Mesodermal cell (in vitro differentiated cells): Measurements from ENCODE around the gene TEAD2. TPM values are rescaled to one million over a fixed set of nuclear protein-coding genes. Genes with fewer than 3 reads are reported as not detected.
A peak's percentile ranks its signal among the peaks of the same experiment; 100 is the strongest.

Experiments
- H3K27ac ChIP-seq: 2 replicates; pipeline ENCODE4 v1.7.0; 2013; ENCODE audit warnings: mild to moderate bottlenecking, low read depth, low read length, moderate library complexity; ENCODE audit not compliant: severe bottlenecking
- H3K36me3 ChIP-seq: 2 replicates; pipeline ENCODE4 v1.7.1; 2013; ENCODE audit warnings: mild to moderate bottlenecking, low read length, moderate library complexity; ENCODE audit not compliant: control insufficient read depth, insufficient read depth
- H3K4me1 ChIP-seq: one replicate; pipeline ENCODE4 v1.7.1; 2013; ENCODE audit warnings: mild to moderate bottlenecking, low read length; ENCODE audit not compliant: insufficient read depth, control insufficient read depth, poor library complexity, severe bottlenecking
- H3K4me3 ChIP-seq: 2 replicates; pipeline ENCODE4 v1.7.0; 2013; ENCODE audit warnings: low read length, control low read depth, mild to moderate bottlenecking; ENCODE audit not compliant: insufficient read depth, poor library complexity, severe bottlenecking; ENCODE audit errors: extremely low read depth
- H3K9me3 ChIP-seq: 2 replicates; pipeline ENCODE4 v1.7.1; 2013; ENCODE audit warnings: mild to moderate bottlenecking, low read length, moderate library complexity; ENCODE audit not compliant: control insufficient read depth
- WGBS, 2 experiments: methylation state at CpG; one replicate each; pipeline ENCODE4 v1.1.5; 2013; ENCODE audit warnings: missing lambda C conversion rate in 2 of 2; ENCODE audit not compliant: insufficient coverage in 2 of 2; 5-methylcytosine and 5-hydroxymethylcytosine counted together
- polyA plus RNA-seq, 2 experiments: library from polyadenylated mRNA; stranded (reverse); fragments of 50-300 nt; gene quantifications; one replicate each; pipeline ENCODE4 v1.2.3, GENCODE V29; 2013

TEAD2 gene
- 107 TPM for polyA plus RNA-seq (2013, experiment 1 of 2)
- 98.6 TPM for polyA plus RNA-seq (2013, experiment 2 of 2)

- H3K36me3 ChIP-seq: peaks cover 33% of the 10 kb centered on the region
Measured at GRCh38 chr19:49362048-49362928, at the start of gene TEAD2. Gene TEAD2, minus strand, starts transcription at chr19:49362416. Its CDS starts 2,341 bp downstream, at chr19:49360075.

DNA sequence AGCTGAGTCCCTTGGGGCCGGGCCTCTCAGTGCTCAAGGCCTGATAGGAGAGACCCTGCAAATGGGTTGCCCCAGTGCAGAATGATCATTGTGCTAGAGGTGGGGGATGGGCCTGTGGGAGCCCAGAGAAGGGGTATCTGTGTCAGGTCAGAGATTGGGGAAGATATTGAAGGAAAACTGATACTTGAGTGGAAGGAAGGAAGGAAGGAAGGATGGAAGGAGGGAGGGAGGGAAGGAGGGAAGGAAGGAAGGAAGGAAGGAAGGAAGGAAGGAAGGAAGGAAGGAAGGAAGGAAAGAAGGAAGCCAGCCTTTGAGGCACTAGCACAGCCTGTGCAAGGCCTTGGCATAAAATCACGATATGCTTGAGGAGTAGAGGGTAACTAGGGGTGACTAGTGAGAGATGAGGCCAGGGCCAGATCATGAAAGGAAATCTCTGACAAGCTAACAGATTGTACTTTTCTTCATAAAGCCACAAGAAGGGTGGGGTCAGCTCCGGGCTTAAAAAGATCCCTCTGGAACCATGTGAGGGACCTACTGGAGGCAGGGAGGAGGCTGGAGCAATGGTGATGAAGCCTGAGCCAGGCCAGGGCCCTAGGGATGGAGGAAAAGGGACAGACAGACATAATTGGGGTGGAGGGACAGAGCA lies 49.6 kb upstream of the TEAD2 start:
- Histone ChIP-seq H3K27ac (no peak overlapping the region), H3K4me1 (peaks cover 10% of the 10 kb centered on the region)
- 73 to 89% methylated on average over 2 to 3 of the region's 3 CpGs for WGBS, 2 experiments

More at GRCh38 chr19:49362048-49362928, at the start of gene TEAD2:
- Histone ChIP-seq H3K9me3 (no peaks in the 10 kb centered on the region), H3K4me3 (peak within 1 kb of the TSS; percentile 91), H3K4me1 (peaks cover 12% of the 10 kb centered on the region), H3K27ac (peak within 1 kb of the TSS; percentile 97)
- WGBS, 2 experiments: 0 to 1% methylated on average over 22 to 41 of the region's 52 CpGs

DNA sequence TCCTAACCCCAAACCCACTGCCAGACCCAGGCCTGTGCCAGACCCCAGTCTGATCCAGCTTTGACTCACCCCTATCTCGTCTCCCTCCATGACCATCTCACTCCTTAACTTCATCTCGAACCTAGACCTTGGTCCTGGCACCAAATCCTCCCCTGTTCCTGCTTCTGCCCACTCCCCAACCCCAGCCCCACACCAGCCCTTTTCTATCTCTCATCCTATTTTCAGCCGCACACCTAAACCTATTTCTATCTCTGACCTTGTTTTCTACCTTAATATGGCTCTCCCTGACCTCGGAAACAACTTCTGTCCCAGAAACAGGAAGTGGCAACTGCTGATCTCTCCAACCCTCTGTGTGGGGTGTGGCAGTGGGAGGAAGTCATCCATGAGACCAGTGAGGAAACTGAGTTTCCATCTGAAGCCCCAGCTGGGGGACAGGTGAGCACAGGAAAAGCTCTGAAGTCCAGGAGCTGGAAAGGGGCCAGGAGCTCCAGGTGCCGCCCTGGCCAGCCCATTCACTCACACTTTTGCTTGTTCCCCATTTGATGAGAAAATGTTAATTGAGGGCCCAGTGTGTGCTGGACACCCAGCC lies 47.3 kb upstream of the TEAD2 start:
- H3K27ac ChIP-seq: no peak overlapping the region
- no peaks in the 10 kb centered on the region for H3K9me3 ChIP-seq
- H3K36me3 ChIP-seq: no peaks in the 10 kb centered on the region
- WGBS, 2 experiments: 83 to 96% methylated on average over 3 to 5 of the region's 5 CpGs
- H3K4me3 ChIP-seq: no peak overlapping the region
- H3K4me1 ChIP-seq: peaks cover 10% of the 10 kb centered on the region

More for the DNA sequence above, 49.6 kb upstream of the TEAD2 start:
- no peaks in the 10 kb centered on the region for H3K36me3 ChIP-seq
- H3K4me3 ChIP-seq: no peak overlapping the region
- H3K9me3 ChIP-seq: no peaks in the 10 kb centered on the region

DNA sequence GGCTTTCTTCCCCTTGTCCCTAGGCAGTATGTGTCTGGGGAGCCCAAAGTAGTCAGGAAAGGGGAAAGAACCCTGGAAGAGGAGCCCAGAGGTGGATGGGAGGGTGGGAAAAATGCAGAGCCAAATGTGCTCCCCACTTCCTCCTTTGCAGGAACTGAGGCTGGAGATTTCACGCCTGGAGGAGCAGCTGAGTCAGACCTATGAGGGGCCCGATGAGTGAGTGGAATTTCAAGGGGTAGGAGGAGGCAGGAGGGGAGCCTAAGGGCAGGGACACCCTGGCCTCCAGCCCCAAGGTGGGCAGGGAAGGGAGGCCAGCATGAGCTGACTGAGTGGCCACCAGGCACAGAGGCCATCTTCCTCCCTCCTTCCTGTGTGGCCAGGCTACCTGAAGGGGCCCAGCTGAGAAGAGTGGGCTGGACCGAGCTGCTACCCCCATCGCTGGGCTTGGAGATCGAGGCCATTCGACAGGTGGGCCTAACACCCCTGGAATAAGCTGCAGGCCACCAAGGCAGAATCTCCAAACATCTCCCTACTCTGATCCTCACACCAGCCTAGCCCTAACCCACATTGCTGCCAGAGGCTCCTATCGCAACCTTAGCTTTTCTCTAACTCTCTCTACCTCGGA lies 46.7 kb upstream of the TEAD2 start:
- peaks cover 10% of the 10 kb centered on the region for H3K4me1 ChIP-seq
- no peaks in the 10 kb centered on the region for H3K9me3 ChIP-seq
- WGBS, 2 experiments: 90 to 93% methylated on average over 8 of the region's 8 CpGs
- H3K36me3 ChIP-seq: no peaks in the 10 kb centered on the region
- H3K27ac ChIP-seq: no peak overlapping the region
- H3K4me3 ChIP-seq: no peak overlapping the region

GRCh38 chr19:49407482-49408015 lies 45.3 kb upstream of the TEAD2 start:
- H3K4me3 ChIP-seq: no peak overlapping the region
- WGBS, 2 experiments: 95% methylated on average over 13 to 15 of the region's 16 CpGs
- no peaks in the 10 kb centered on the region for H3K36me3 ChIP-seq
- peaks cover 8% of the 10 kb centered on the region for H3K4me1 ChIP-seq
- H3K9me3 ChIP-seq: no peaks in the 10 kb centered on the region
- H3K27ac ChIP-seq: no peak overlapping the region

DNA sequence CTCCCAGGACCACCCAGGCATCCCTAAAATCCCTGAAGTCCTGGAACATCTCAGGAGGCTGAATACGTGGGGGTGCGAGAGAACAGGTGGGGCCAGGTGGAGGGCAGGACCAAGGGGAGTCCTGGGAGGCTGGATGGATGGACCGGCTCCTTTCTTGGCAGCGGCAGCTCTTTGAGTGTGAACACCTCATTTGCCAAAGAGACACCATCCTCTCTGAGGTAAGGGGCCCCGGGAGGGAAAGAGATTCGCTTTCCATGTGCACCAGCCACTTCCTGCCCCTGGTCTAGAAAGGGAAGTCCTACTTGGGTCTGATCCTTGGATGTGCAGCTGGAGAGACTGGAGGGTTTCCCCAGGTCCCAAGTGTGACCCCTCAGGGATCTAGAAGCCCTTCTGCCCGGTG lies 44.9 kb upstream of the TEAD2 start:
- Histone ChIP-seq H3K4me3 (no peak overlapping the region), H3K27ac (no peak overlapping the region), H3K9me3 (no peaks in the 10 kb centered on the region), H3K4me1 (peaks cover 8% of the 10 kb centered on the region), H3K36me3 (no peaks in the 10 kb centered on the region)
- WGBS, 2 experiments: 90 to 100% methylated on average over 4 to 6 of the region's 7 CpGs

GRCh38 chr19:49403404-49404187 lies 41.4 kb upstream of the TEAD2 start:
- Histone ChIP-seq H3K27ac (no peak overlapping the region), H3K36me3 (no peaks in the 10 kb centered on the region), H3K4me1 (no peaks in the 10 kb centered on the region), H3K4me3 (no peak overlapping the region), H3K9me3 (no peaks in the 10 kb centered on the region)
- 22 to 27% methylated on average over 1 to 3 of the region's 7 CpGs for WGBS, 2 experiments

DNA sequence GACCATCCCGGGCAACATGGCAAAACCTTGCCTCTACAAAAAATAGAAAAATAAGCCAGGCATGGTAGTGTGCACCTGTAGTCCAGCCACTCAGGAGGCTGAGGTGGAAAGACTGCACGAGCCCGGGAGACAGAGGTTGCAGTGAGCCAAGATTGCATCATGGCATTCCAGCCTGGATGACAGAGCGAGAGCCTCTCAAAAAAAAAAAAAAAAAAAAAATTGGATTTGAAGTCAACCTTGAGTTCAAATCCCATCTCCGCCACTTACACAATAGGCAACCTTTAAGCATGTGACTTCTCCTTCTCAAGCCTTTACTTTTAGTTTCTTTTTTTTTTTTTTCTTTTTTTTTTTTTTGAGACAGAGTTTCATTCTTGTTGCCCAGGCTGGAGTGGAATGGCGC lies 37.8 kb upstream of the TEAD2 start:
- Histone ChIP-seq H3K4me3 (no peak overlapping the region), H3K4me1 (no peaks in the 10 kb centered on the region), H3K9me3 (no peaks in the 10 kb centered on the region), H3K27ac (no peak overlapping the region), H3K36me3 (no peaks in the 10 kb centered on the region)
- WGBS, 2 experiments: 92 to 97% methylated on average over 2 to 3 of the region's 6 CpGs

DNA sequence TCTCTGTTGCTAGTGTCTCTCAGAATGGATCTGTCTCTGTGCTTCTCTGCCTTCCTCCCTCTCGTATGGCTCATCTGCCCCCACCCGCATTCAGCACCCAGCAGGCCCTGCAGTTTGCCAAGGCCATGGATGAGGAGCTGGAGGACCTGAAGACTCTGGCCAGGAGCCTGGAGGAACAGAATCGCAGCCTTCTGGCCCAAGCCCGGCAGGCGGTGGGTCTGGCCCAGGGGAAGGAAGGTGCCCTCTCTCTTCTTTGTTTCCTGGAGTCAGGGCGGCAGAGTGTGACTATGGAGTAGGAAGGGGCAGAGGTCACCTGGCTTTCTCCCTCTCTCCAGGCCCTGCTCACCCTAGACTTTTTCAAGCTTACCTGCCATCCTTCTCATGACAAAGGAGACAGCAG lies 36.7 kb upstream of the TEAD2 start:
- Histone ChIP-seq H3K4me3 (no peak overlapping the region), H3K4me1 (no peaks in the 10 kb centered on the region), H3K9me3 (no peaks in the 10 kb centered on the region), H3K36me3 (no peaks in the 10 kb centered on the region), H3K27ac (no peak overlapping the region)
- WGBS, 2 experiments: 95 to 100% methylated on average over 2 to 5 of the region's 6 CpGs
